ENCODE data around the gene CNN3.

GRCh38 chr1:94908965-94909364 is 17.9 kb downstream of the CNN3 start:
- TF ChIP-seq ZC3H10 (CRISPR knock-in tag; IDR thresholded peaks at IDR 0.05) (no peak), ESRRG (CRISPR knock-in tag; IDR thresholded peaks at IDR 0.05) (no peak), TSHZ2 (CRISPR knock-in tag; IDR thresholded peaks at IDR 0.05) (no peak), PATZ1 (CRISPR knock-in tag; IDR thresholded peaks at IDR 0.05; ENCODE audit: borderline replicate concordance) (no peak), TCF4 (CRISPR knock-in tag; IDR thresholded peaks at IDR 0.05; ENCODE audit: borderline replicate concordance) (no peak), PPARA (CRISPR knock-in tag; IDR thresholded peaks at IDR 0.05; ENCODE audit: borderline replicate concordance) (no peak)

Measured in SK-N-SH treated with all-trans-retinoic acid at 6 μM for 48 hours (cell line).